ENCODE results near the gene RCAN2. TPM values are rescaled to one million over a fixed set of nuclear protein-coding genes. Genes with fewer than 3 reads are reported as not detected.

RCAN2 gene
- total and polyA plus RNA-seq, 7 donors = 5.0 to 22.7 (median 9.1) TPM

GRCh38 chr6:46302176-46302575 lies 189.1 kb downstream of the RCAN2 start:
- Histone ChIP-seq H3K4me1 (no peaks in the 10 kb centered on the region), H3K27me3 (no peaks in the 10 kb centered on the region), H3K4me3 (no peak overlapping the region), H3K9me3 (no peaks in the 10 kb centered on the region), H3K27ac (no peak overlapping the region), H3K36me3 (no peaks in the 10 kb centered on the region)
- no peak for TF ChIP-seq POLR2AphosphoS5 (IDR thresholded peaks at IDR 0.05)
- no peak for TF ChIP-seq POLR2A (IDR thresholded peaks at IDR 0.05)
- no peak for TF ChIP-seq CTCF (IDR thresholded peaks at IDR 0.05)
- TF ChIP-seq EP300 (IDR thresholded peaks at IDR 0.05) = no peak
- no peak for DNase-seq
- 95 to 97% methylated on average over 3 of the region's 3 CpGs for WGBS, 2 donors
- intact Hi-C loops (cut with DNase I) = no loop called here

DNA sequence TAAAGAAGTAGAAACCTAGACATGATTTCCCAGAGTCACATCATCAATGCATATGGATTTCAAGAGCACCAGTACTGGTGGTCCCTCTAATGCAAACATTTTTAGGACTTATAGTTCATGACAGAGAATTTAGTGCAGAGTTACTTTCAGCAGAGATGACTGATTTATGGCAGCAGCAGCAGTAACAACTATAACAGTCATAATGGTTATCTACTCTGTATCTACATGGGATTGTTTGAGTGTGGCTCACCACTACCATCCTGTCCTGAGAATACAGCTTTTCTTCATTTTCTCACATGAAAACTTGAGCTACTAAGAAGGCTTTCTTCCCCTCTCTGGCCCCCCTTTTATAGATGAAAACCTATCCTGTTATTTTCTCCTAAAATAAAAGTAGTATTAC lies 192.0 kb downstream of the RCAN2 start:
- H3K27ac ChIP-seq = no peak overlapping the region
- no peak for TF ChIP-seq CTCF (IDR thresholded peaks at IDR 0.05)
- TF ChIP-seq EP300 (IDR thresholded peaks at IDR 0.05) = no peak
- no peak for TF ChIP-seq POLR2AphosphoS5 (IDR thresholded peaks at IDR 0.05)
- TF ChIP-seq POLR2A (IDR thresholded peaks at IDR 0.05) = no peak
- no peaks in the 10 kb centered on the region for H3K27me3 ChIP-seq
- no peaks in the 10 kb centered on the region for H3K36me3 ChIP-seq
- H3K4me3 ChIP-seq = no peak overlapping the region
- H3K4me1 ChIP-seq = no peaks in the 10 kb centered on the region
- H3K9me3 ChIP-seq = no peaks in the 10 kb centered on the region
- no peak for DNase-seq
- intact Hi-C loops (cut with DNase I) = no loop called here

GRCh38 chr6:46296586-46296985 lies 194.7 kb downstream of the RCAN2 start:
- Histone ChIP-seq H3K27ac (no peak overlapping the region), H3K36me3 (no peaks in the 10 kb centered on the region), H3K27me3 (no peaks in the 10 kb centered on the region), H3K4me3 (no peak overlapping the region), H3K4me1 (no peaks in the 10 kb centered on the region), H3K9me3 (no peaks in the 10 kb centered on the region)
- intact Hi-C loops (cut with DNase I) = no loop called here
- no peak for DNase-seq
- TF ChIP-seq EP300 (IDR thresholded peaks at IDR 0.05) = no peak
- no peak for TF ChIP-seq CTCF (IDR thresholded peaks at IDR 0.05)
- no peak for TF ChIP-seq POLR2AphosphoS5 (IDR thresholded peaks at IDR 0.05)
- TF ChIP-seq POLR2A (IDR thresholded peaks at IDR 0.05) = no peak
- WGBS, 2 donors = 0 to 40% methylated on average over 1 of the region's 1 CpG

DNA sequence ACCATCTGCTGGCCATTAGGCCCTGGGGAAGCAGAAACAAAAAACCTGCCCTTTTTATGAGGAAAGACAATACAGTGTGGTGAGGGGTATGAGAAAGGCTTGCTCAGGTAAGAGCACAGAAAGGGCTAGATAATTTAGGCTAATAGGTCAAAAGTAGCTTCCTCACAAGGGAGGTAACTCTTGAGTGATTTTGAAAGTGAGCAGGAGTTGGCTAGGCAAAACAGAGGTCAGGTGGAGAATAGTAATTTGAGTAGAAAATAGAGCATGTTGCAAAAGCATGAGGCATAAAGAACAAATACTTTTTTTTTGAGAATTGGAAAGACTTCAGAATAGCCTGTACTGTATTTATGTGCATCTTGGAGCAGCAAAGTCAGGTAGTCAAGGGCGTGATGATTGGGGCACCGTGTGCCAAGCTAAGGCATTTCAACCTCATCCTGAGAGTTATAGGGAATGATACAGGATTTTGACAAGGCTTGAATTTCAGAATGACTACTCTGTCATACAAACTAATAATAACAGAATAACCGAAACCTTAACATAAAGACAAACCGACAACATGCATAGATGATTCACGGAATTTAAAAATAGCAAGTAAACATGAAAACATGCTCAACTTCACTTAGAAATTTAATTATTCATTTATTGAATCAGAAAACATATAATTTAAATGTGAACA lies 197.5 kb downstream of the RCAN2 start:
- WGBS, 2 donors = 92 to 94% methylated on average over 5 of the region's 5 CpGs
- intact Hi-C loops (cut with DNase I) = no loop called here
- TF ChIP-seq POLR2AphosphoS5 (IDR thresholded peaks at IDR 0.05) (no peak), CTCF (IDR thresholded peaks at IDR 0.05) (no peak), POLR2A (IDR thresholded peaks at IDR 0.05) (no peak), EP300 (IDR thresholded peaks at IDR 0.05) (no peak)
- Histone ChIP-seq H3K27me3 (no peaks in the 10 kb centered on the region), H3K36me3 (no peaks in the 10 kb centered on the region), H3K4me3 (no peak overlapping the region), H3K9me3 (no peaks in the 10 kb centered on the region), H3K4me1 (peaks cover 0 to 15% (median 9%) of the 10 kb centered on the region in 4 donors), H3K27ac (no peak overlapping the region)
- no peak for DNase-seq

- H3K27me3 ChIP-seq = no peaks in the 10 kb centered on the region
- no peak overlapping the region for H3K4me3 ChIP-seq
- 96 to 97% methylated on average over 2 of the region's 2 CpGs for WGBS, 2 donors
- no peaks in the 10 kb centered on the region for H3K9me3 ChIP-seq
- TF ChIP-seq EP300 (IDR thresholded peaks at IDR 0.05) = no peak
- TF ChIP-seq CTCF (IDR thresholded peaks at IDR 0.05) = no peak
- TF ChIP-seq POLR2AphosphoS5 (IDR thresholded peaks at IDR 0.05) = no peak
- TF ChIP-seq POLR2A (IDR thresholded peaks at IDR 0.05) = no peak
- no peak for DNase-seq
- no peak overlapping the region for H3K27ac ChIP-seq
- no peaks in the 10 kb centered on the region for H3K36me3 ChIP-seq
- H3K4me1 ChIP-seq = peaks cover 0 to 20% (median 15%) of the 10 kb centered on the region in 4 donors
- intact Hi-C loops (cut with DNase I) = no loop called here
These were observed 199.4 kb downstream of the RCAN2 start for GRCh38 chr6:46291880-46292279.
